Right lobe of liver (tissue), 4 donors: Measurements from ENCODE around the gene PIK3C2G.

ENCODE experiments used
- POLR2A ChIP-seq: fragments of 450-650 bp; IDR thresholded peaks from one replicate; pipeline ENCODE4 v1.6.1; 2017; ENCODE audit warnings: antibody characterized with exemption, mild to moderate bottlenecking
- TF ChIP-seq, protein P1 (sequence below), 4 donors: fragments of 200-600 bp in 3 of 4; fragments of 450-650 bp in 1 of 4; IDR thresholded peaks; one replicate each; pipeline versions ENCODE4 v1.5.1 to v1.8.0; 2016 to 2022; ENCODE audit warnings: antibody characterized with exemption in 4 of 4, mild to moderate bottlenecking in 2 of 4
- donor health status: DM: no; HTN: no; CAD: no.
- donor health status: DM: no; HTN: no; CAD: no.
- donor health status: DM: no; HTN: yes; CAD: no.

DNA sequence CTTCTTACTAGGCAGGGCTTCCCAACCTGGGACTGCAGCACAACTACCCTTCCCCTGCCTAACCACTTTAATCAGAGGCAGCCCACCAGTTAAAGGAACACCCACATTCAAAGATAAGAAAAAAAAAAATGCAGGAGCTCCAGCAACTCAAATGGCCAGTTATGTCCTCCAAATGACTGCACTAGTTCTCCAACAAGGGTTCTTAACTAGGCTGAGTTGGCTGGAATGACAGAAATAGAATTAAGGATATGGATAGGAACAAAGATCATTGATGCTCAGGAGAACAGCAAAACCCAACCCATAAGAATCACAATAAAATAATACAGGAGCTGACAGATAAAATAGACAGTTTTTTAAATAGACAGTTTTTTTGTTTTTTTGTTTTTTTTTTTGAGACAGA is 322.3 kb downstream of the PIK3C2G start:
- TF ChIP-seq, protein P1, sequence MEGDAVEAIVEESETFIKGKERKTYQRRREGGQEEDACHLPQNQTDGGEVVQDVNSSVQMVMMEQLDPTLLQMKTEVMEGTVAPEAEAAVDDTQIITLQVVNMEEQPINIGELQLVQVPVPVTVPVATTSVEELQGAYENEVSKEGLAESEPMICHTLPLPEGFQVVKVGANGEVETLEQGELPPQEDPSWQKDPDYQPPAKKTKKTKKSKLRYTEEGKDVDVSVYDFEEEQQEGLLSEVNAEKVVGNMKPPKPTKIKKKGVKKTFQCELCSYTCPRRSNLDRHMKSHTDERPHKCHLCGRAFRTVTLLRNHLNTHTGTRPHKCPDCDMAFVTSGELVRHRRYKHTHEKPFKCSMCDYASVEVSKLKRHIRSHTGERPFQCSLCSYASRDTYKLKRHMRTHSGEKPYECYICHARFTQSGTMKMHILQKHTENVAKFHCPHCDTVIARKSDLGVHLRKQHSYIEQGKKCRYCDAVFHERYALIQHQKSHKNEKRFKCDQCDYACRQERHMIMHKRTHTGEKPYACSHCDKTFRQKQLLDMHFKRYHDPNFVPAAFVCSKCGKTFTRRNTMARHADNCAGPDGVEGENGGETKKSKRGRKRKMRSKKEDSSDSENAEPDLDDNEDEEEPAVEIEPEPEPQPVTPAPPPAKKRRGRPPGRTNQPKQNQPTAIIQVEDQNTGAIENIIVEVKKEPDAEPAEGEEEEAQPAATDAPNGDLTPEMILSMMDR (IDR thresholded peaks at IDR 0.05), result no peak
- no peak for TF ChIP-seq POLR2A
